GM21360 (cell line): ENCODE data around the gene E4F1.
"Not testable (repeated sequence)": the region's sequence is repeated elsewhere in the genome, so short reads cannot be mapped to it uniquely, and the experiment has no call there.

Source experiments
- ATAC-seq: cut with Tn5 transposase; IDR thresholded peaks from one replicate; pipeline ENCODE4 v1.9.1; 2021; ENCODE audit warnings: mild to moderate bottlenecking, moderate library complexity; ENCODE audit not compliant: unreplicated experiment

Gene E4F1

DNA sequence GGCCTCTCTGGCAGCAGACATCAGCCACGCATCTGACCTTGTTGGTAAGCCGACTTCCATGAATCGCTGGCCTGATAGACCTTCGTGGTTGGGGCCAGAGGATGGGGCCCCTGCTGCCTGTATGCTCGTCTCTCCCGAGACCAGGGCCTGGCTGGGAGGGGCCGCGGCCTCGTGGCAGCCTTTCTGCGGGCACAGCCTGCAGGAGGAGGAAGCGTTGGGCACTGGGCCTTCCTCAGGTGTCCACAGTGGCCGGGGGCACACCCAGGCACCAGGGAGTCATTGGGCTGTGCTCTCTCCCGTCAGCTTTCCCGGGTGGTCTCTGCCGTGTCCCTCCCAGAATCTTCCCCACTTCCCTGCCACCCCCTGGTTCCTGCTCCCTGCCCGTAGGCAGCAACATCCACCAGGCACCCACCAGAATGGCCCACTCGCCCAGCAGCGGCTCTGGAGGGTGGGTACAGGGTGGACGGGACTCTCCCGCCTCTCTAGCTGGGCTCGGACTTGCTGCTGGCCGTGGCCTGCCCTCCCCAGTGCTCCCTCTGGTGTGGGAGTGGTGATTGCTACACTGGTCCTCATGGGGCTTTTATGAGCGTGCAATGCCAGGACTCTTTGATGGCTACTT lies 6.3 kb downstream of the E4F1 start:
- ATAC-seq = no peak

DNA sequence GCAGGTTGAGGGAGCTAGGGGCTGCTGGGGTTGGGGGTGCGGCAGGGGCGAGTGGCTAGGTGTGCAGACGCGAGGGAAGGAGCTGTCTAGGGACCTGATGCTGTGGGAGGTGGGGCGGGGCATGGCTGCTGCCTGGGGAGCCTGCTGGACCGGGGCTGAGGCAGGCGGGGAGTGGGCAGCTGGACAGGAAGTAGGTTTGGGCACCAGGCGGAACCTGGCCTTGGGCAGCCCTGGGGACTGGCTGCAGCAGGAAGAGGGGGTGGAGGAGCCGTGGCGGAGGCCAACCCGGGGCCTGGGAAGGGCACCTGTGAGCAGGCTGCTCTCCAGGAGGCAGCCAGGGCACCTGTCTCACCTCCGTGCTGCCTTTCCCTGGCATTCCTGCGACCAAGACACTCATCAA lies 7.0 kb downstream of the E4F1 start:
- no peak for ATAC-seq

DNA sequence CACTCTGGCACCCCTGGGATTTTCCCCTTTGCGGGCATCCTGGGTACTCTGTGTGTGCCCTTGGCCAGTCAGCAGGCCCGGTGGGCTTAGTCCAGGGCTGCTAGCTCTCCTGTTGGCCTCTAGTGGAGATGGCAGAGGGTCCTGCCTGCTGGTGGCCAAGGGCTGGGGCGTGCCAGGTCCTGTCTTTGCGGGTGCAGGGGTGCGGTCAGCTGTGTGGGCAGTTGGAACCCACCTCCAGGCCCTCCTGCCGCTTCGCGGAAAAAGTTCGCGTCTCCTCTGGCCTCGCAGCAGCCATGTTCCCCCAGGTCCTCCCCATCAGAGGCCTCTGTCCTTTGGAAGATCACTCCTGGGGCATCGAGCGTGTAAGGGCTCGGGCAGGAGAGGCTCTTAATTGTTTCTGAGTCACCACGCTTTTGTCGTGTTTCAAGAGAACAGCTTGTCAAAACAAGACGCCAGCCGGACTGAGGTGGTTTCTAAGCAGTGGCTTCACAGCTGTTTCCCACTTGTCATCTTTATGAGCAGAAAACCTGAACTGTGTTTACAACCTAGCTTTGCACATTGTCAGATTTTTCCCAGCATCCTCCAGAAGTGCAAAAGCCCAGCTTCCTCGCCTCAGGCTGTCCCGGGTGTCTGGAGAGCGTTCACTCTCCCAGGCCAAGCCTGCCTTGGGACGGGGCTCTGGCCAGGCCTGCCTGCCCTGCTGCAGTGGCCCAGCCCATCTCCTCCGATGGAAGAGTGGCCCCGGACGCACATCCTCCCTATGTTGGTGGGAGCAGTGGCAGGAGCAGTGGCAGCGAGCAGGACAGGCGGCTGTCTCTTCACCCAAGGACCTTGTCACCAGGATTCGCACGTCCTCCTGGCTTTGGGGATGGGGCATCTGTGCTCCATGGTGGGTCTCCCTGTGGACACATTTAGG lies 7.9 kb downstream of the E4F1 start:
- no peak for ATAC-seq

DNA sequence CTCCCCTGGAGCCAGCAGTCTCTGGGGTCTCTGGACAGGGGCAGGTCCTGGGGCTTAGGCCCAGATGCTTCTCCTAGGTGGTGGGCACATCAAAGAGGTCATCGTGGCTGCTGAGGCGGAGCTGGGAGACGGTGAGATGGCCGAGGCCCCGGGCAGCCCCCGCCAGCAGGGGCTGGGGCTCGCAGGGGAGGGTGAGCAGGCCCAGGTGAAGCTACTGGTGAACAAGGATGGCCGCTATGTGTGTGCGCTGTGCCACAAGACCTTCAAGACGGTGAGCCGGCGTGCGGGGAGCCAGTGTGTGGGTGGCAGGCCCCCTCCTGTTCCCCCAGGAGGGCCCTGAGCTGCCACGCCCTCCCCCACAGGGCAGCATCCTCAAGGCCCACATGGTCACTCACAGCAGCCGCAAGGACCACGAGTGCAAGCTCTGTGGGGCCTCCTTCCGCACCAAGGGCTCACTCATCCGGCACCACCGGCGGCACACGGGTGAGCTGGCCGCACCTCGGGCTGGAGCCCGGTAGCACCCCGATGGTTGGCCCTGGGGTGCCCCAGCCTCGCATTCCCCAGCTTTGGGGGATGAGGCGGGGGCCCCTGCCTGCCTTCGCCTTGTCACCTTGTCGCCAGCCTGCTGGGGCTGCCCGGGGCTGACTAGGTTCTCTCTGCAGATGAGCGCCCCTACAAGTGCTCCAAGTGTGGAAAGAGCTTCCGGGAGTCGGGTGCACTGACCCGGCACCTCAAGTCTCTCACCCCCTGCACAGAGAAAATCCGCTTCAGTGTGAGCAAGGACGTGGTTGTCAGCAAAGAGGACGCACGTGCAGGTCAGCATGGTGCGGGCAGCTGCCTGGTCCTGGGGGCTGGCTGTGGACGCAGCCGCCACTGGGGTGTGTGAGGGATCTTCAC lies 9.0 kb downstream of the E4F1 start:
- no peak for ATAC-seq

DNA sequence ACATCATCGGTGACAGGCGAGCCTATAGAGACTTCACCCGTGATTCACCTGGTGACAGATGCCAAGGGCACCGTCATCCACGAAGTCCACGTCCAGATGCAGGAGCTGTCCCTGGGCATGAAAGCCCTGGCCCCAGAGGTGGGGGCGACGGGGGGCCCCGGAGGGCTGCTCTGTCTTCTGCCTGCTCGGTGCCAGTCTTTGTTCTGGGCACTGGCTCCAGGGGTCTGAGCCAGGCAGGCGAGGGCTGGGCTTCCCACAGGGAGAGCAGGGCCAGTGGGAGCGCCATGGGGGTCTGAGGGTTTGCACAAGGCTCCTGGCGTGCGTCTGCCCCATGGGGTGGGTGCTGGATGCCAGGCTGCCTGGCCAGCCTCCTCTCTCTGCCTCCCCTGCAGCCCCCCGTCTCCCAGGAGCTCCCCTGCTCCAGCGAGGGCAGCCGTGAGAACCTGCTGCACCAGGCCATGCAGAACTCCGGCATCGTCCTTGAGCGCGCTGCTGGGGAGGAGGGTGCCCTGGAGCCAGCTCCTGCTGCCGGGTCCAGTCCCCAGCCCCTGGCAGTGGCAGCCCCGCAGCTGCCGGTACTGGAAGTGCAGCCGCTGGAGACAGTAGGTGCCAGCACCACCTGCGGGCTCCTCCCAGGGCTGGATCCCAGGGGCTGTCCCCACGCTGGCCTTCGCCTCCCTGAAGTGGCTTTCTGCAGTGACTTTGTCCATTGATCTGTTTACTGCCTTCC lies 9.8 kb downstream of the E4F1 start:
- no peak for ATAC-seq

DNA sequence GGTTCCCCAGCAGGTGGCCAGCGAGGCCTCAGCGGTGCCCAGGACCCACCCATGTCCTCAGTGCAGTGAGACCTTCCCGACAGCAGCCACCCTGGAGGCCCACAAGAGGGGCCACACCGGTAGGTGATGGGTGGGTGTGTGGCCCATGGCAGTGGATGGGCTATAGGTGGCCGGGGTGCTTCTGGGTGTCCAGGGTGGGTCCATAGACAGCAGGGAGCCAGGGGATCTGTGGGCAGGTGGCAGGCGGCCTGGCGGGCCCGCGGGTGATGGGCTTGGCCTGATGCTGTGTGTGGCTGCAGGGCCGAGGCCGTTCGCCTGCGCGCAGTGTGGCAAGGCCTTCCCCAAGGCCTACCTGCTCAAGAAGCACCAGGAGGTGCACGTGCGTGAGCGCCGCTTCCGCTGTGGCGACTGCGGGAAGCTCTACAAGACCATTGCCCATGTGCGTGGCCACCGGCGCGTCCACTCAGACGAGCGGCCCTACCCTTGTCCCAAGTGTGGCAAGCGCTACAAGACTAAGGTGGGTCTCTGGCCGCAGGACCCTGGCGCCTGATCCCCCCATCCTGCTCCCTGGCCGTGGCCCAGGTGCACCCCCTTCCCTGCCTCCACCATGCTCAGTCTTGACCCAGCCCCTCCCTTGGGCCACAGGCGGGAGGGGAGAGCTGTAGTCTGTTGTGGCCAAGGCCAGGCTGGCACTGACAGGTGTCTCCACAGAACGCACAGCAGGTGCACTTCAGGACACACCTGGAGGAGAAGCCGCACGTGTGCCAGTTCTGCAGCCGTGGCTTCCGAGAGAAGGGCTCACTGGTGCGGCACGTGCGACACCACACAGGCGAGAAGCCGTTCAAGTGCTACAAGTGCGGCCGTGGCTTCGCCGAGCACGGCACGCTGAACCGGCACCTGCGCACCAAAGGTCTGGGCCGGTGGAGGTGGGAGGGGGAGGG lies 10.8 kb downstream of the E4F1 start:
- ATAC-seq = no peak

DNA sequence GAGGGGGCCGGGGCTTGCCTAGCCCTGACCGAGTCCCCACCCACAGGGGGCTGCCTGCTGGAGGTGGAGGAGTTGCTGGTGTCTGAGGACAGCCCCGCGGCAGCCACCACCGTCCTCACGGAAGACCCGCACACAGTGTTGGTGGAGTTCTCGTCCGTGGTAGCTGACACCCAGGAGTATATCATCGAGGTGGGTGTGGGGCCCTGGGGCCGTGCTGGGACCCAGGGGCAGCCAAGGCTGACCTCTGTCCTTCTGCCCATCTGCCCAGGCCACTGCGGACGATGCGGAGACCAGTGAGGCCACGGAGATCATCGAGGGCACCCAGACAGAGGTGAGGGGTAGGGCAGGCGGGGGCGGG lies 11.4 kb downstream of the E4F1 start:
- ATAC-seq = no peak

DNA sequence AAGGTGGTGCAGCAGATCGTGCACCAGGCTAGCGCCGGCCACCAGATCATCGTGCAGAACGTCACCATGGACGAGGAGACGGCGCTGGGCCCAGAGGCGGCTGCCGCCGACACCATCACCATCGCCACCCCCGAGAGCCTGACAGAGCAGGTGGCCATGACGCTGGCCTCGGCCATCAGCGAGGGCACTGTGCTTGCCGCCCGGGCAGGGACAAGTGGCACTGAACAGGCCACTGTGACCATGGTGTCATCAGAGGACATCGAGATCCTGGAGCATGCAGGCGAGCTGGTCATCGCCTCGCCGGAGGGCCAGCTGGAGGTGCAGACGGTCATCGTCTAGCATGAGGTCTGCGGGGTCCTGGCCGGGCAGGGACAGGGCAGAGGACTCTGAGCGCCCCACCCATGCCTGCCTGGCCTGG lies 11.9 kb downstream of the E4F1 start:
- no peak for ATAC-seq

DNA sequence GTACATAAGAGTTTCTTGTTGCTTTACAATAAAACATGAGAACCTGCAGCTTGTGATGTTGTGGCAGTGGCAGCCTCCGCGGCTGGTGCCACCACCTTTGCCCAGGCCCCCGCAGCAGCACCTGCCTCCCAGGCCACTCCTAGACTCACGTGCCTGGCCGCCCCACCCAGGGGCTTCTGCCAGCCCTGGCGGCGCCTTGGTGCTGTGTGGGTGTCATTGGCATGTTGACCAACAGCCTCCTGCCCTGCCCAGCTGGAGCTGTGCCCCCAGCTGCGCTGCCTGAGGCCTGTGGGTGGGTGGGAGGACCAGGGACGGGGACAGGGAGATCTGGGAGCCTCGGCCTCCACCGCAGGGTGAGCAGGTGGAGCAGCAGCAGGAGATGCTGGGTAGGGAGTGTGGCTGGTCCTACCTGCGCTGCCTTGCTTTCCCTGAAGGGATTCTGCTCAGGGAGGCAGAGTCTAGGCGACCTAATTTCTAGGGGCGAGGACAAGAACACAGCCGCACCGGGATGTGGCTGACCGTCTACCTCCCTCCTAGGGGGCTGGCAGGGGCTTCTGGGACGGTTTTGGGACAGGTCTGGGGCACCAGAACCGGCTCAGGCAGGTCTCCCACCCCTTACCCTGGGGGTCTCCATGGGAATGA lies 12.4 kb downstream of the E4F1 start:
- no peak for ATAC-seq

DNA sequence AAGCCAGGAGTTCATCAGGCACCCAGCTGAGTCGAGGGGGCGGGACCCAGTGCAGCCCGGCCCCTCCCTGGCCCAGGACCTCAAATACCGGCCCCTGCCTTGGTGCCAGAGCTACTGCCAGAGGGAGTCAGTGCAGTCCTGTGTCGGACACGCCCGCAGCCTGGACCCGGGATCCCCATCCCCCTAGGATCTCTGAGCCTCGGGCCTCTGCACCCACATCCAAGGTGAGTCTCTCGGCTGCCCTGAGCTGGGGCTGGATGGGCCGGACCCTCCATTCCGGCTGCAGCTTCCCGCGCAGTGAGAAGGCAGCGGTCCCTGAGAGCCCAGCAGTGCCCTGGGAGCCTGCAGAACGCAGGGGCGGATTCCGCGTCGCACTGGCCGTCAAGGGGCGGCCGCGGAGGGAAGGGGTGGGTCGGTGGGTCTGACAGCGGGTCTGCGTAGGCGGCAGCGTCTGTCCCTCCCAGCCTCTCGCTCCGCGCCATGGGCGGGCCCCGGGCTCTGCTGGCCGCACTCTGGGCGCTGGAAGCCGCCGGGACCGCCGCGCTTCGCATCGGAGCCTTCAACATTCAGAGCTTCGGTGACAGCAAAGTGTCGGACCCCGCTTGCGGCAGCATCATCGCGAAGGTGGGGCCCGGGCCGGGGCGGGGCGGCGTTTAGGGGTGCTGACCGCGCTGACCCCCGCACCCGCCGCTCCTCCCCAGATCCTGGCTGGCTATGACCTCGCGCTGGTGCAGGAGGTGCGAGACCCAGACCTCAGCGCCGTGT lies 13.1 kb downstream of the E4F1 start, which contains the start of gene DNASE1L2:
Gene DNASE1L2, plus strand, starts transcription at position 108 of the 765 bp plus-strand sequence. Its CDS starts 373 bp downstream, at position 481.
- ATAC-seq = no peak

DNA sequence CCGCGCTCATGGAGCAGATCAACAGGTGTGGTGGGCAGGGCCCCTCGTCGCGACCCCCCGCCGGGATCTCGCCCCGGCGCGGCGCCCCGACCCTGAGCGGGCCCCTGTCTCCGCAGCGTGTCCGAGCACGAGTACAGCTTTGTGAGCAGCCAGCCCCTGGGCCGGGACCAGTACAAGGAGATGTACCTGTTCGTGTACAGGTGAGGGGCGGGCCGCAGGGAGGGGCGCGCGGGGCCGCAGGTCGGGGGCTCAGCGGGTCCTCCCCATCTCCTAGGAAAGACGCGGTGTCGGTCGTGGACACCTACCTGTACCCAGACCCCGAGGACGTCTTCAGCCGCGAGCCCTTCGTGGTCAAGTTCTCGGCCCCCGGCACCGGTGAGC lies 13.7 kb downstream of the E4F1 start:
- ATAC-seq = no peak

DNA sequence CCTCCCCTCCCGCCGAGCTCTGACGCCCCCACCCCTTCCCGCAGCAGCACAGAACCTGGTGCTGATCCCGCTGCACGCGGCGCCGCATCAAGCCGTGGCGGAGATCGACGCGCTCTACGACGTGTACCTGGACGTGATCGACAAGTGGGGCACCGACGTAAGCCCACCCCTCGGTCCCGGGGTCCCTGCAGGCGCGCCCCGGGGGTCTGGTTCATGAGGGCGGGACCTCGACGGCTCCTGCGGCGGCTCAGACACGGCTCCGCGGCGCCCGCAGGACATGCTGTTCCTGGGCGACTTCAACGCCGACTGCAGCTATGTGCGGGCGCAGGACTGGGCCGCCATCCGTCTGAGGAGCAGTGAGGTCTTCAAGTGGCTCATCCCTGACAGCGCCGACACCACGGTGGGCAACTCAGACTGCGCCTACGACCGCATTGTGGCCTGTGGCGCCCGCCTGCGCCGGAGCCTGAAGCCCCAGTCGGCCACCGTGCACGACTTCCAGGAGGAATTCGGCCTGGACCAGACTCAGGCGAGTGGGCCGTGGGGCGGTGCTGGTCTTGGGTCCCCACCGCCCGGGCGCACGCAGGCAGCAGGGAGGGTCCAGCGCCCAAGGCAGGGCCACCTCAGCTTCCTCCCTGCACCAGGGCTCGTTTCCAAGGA lies 14.2 kb downstream of the E4F1 start:
- ATAC-seq = no peak

DNA sequence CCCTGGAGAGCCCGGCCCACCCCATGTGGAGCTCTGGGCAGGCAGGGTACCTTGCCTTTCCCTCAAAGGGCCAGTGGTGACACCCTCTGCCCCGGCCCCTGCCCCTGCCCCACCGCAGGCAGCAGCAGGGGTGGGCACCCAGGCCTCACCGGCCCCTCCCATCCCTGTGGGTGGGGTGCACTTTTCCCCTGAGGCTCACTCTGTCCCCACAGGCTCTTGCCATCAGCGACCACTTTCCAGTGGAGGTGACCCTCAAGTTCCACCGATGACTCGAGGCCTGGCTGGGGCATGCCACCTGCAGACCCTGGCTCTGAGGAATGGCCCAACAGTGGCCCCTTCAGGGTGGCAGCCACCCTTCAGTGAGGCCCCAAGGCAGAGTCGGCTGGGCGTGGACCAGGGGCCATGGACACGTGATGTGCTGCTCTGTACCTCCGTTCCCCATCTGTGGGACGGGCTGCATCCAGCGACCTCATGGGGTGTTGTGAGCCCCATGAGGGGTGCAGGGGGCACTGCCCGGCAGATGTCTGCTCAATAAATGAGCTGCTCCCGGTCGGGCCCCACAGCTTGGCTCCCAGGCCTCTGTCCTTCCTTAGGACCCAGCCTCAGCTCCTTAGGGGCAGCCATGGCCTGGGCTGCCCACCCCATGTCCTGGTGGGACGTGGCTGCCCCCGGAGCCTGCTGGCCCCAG lies 14.9 kb downstream of the E4F1 start:
- ATAC-seq = no peak

DNA sequence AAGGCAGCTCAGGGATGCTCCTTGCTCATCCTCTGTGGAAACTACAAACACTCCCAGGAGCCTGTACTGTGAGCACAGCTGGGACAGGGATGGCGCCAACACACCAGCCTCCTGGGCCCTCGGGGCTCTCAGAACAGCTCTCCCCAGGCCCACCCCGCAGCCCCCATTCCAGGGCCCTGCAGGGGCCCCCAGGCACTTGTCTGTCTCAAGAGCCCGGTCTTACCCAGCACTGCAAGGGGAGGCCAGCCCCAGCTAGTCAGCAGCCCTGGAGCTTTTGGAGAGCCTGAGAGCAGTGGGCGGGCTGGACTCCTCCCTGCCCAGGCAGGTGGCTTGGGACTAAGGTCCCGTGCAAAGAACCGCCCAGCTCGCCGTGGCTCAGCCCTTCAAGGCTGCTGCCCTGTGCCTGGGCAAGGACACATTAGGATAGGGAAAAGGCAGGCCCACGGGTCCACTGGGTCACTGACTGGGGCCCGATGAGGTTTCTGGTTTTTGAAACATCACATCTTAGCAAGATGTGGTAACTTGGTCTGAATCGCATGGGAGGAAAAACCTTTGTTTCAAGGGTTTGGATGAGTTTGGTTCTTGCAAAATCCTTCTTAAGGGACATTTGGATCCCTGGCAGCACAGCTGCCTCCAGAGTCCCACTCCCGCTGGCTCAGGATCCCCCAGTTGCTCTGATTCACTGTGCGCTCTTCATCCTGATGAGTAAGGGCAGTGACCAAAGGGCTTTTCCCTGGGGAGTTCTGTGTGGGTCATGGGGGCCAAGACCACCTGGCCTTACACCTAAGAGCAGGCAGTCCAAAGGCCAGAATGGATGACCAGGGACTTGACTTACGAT lies 15.7 kb downstream of the E4F1 start:
- no peak for ATAC-seq

DNA sequence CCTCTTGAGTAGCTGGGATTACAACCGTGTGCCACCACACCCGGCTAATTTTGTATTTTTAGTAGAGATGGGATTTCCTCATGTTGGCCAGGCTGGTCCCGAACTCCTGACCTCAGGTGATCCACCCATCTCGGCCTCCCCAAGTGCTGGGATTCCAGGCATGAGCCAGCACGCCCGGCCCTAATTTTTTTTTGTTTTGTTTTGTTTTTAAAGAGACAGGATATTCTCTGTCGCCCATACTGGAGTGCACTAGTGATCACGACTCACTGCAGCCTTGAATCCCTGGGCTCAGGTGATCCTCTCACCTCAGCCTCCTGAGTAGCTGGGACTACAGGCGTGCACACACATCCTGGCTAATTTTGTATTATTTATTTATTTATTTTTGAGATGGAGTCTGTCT lies 16.9 kb downstream of the E4F1 start:
- ATAC-seq = not testable (repeated sequence)

DNA sequence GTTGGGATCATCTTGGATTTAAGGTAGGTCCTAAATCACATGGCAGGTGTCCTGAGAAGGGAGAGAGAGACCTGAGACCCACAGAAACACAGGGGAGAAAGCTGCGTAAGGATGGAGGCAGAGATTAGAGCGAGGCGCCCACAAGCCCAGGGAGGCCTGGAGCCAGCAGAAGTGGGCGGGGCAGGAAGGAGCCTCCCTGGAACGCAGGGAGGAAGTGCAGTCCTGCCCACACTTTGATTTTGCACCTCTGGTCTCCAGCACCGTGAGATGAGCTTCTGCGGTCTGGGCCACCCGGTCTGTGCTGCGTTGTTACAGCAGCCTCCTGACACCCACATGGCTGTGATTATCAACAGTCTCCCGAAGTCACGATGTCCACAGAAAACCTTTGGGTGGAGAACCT lies 19.2 kb downstream of the E4F1 start:
- ATAC-seq = no peak
